B cell (primary cell): ENCODE results near the gene QRFP.

Experiments used
- EZH2 ChIP-seq: IDR thresholded peaks from 2 replicates; pipeline ENCODE4 v1.6.1; 2012; ENCODE audit warnings: borderline replicate concordance, low read depth, mild to moderate bottlenecking, moderate library complexity, low read length; ENCODE audit not compliant: insufficient read depth, poor library complexity, severe bottlenecking
- TF ChIP-seq, protein P1 (sequence below): fragments of 200-600 bp; IDR thresholded peaks from one replicate; pipeline ENCODE4 v1.8.0; 2022; ENCODE audit warnings: antibody characterized with exemption, mild to moderate bottlenecking

GRCh38 chr9:130918826-130919558 is 22.4 kb upstream of the QRFP start:
- TF ChIP-seq, protein P1, sequence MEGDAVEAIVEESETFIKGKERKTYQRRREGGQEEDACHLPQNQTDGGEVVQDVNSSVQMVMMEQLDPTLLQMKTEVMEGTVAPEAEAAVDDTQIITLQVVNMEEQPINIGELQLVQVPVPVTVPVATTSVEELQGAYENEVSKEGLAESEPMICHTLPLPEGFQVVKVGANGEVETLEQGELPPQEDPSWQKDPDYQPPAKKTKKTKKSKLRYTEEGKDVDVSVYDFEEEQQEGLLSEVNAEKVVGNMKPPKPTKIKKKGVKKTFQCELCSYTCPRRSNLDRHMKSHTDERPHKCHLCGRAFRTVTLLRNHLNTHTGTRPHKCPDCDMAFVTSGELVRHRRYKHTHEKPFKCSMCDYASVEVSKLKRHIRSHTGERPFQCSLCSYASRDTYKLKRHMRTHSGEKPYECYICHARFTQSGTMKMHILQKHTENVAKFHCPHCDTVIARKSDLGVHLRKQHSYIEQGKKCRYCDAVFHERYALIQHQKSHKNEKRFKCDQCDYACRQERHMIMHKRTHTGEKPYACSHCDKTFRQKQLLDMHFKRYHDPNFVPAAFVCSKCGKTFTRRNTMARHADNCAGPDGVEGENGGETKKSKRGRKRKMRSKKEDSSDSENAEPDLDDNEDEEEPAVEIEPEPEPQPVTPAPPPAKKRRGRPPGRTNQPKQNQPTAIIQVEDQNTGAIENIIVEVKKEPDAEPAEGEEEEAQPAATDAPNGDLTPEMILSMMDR = no peak
- no peak for TF ChIP-seq EZH2
